Neural cell (in vitro differentiated cells): Measurements from ENCODE around the gene KASH5. TPM values are rescaled to one million over a fixed set of nuclear protein-coding genes. Genes with fewer than 3 reads are reported as not detected.

Experiments
- H2AFZ ChIP-seq: fragments of 200-600, 300-800 bp; sonication (generic), shearing (Covaris generic); 2 replicates; pipeline ENCODE4 v1.6.0; 2014; ENCODE audit warnings: low read depth, mild to moderate bottlenecking, antibody characterized with exemption, low read length, moderate library complexity
- H3F3A ChIP-seq: fragments of 200-600 bp; shearing (Covaris generic); 2 replicates; pipeline ENCODE4 v1.6.1; 2016; ENCODE audit warnings: mild to moderate bottlenecking, moderate library complexity, mixed read lengths, antibody characterized with exemption, low read length; ENCODE audit not compliant: insufficient read depth, poor library complexity, severe bottlenecking
- H3K27ac ChIP-seq: fragments of 200-600, 300-800 bp; sonication (generic), shearing (Covaris generic); 2 replicates; pipeline ENCODE4 v1.5.1; 2014; ENCODE audit warnings: mild to moderate bottlenecking, low read length, moderate library complexity
- H3K27me3 ChIP-seq: fragments of 300-800, 200-600 bp; sonication (generic), shearing (Covaris generic); 2 replicates; pipeline ENCODE4 v1.6.0; 2014; ENCODE audit warnings: mild to moderate bottlenecking, low read depth, low read length, moderate library complexity; ENCODE audit not compliant: insufficient read depth
- H3K36me3 ChIP-seq: fragments of 300-800, 200-600 bp; sonication (generic), shearing (Covaris generic); 2 replicates; pipeline ENCODE4 v1.5.1; 2014; ENCODE audit warnings: mild to moderate bottlenecking, antibody characterized with exemption, low read length, moderate library complexity; ENCODE audit not compliant: insufficient read depth
- H3K4me2 ChIP-seq: fragments of 300-800, 200-600 bp; sonication (generic), shearing (Covaris generic); 2 replicates; pipeline ENCODE4 v1.6.0; 2014; ENCODE audit warnings: mild to moderate bottlenecking, low read length
- H3K4me3 ChIP-seq: fragments of 300-800, 200-600 bp; sonication (generic), shearing (Covaris generic); 2 replicates; pipeline ENCODE4 v1.5.1; 2014; ENCODE audit warnings: mild to moderate bottlenecking, low read length, moderate library complexity
- H3K79me2 ChIP-seq: fragments of 200-600 bp; shearing (Covaris generic); replicated peaks from 2 replicates; pipeline ENCODE4 v1.6.0; 2014; ENCODE audit warnings: mild to moderate bottlenecking, low read length, moderate library complexity; ENCODE audit not compliant: insufficient read depth
- H3K9ac ChIP-seq: fragments of 300-800, 200-600 bp; sonication (generic), shearing (Covaris generic); 2 replicates; pipeline ENCODE4 v1.6.1; 2016; ENCODE audit warnings: mild to moderate bottlenecking, low read length, mixed read lengths
- H3K9me2 ChIP-seq: fragments of 200-600 bp; shearing (Covaris generic); 2 replicates; pipeline ENCODE4 v1.6.1; 2016; ENCODE audit warnings: mild to moderate bottlenecking, low read length, mixed read lengths; ENCODE audit not compliant: insufficient read depth
- H3K9me3 ChIP-seq: fragments of 200-600, 300-800 bp; sonication (generic), shearing (Covaris generic); 2 replicates; pipeline ENCODE4 v1.6.1; 2016; ENCODE audit warnings: mild to moderate bottlenecking, mixed run types, low read length, moderate library complexity, mixed read lengths
- H4K20me1 ChIP-seq: fragments of 200-600 bp; shearing (Covaris generic); 2 replicates; pipeline ENCODE4 v1.6.1; 2016; ENCODE audit warnings: mild to moderate bottlenecking, mixed run types; ENCODE audit not compliant: insufficient read depth
- EP300 ChIP-seq: fragments of 450-650 bp; conservative IDR thresholded peaks from 2 replicates; pipeline ENCODE4 v1.6.1; 2014; ENCODE audit warnings: antibody characterized with exemption, mild to moderate bottlenecking, moderate library complexity; ENCODE audit not compliant: poor library complexity, severe bottlenecking
- EZH2 ChIP-seq: fragments of 200-600, 300-800 bp; shearing (Covaris generic), sonication (generic); IDR thresholded peaks from 2 replicates; pipeline ENCODE4 v1.6.1; 2014; ENCODE audit warnings: antibody characterized with exemption, low read length, borderline replicate concordance, mild to moderate bottlenecking; ENCODE audit not compliant: insufficient read depth, poor library complexity, severe bottlenecking
- MXI1 ChIP-seq: fragments of 450-650 bp; conservative IDR thresholded peaks from 2 replicates; pipeline ENCODE4 v1.6.1; 2014; ENCODE audit warnings: antibody characterized with exemption, mild to moderate bottlenecking; ENCODE audit not compliant: poor library complexity, severe bottlenecking
- POLR2AphosphoS5 ChIP-seq: IDR thresholded peaks from 2 replicates; pipeline ENCODE4 v1.6.1; 2012
- RAD21 ChIP-seq: fragments of 450-650 bp; conservative IDR thresholded peaks from 2 replicates; pipeline ENCODE4 v1.6.1; 2014; ENCODE audit warnings: antibody characterized with exemption, mild to moderate bottlenecking, moderate library complexity
- SMC3 ChIP-seq: fragments of 450-650 bp; conservative IDR thresholded peaks from 2 replicates; pipeline ENCODE4 v1.6.1; 2014; ENCODE audit warnings: antibody characterized with exemption, mild to moderate bottlenecking, moderate library complexity; ENCODE audit not compliant: poor library complexity
- TAF1 ChIP-seq: IDR thresholded peaks from 2 replicates; pipeline ENCODE4 v1.6.1; 2012; ENCODE audit warnings: low read depth
- polyA plus RNA-seq: library from polyadenylated mRNA; depleted of rRNA; stranded (reverse); fragments of >200 nt; gene quantifications from 2 replicates; pipeline ENCODE4 v1.2.3, GENCODE V29; 2014
- TF ChIP-seq, protein P1 (sequence below): fragments of 450-650 bp; IDR thresholded peaks from 2 replicates; pipeline ENCODE4 v1.5.1; 2014; ENCODE audit warnings: antibody characterized with exemption, mild to moderate bottlenecking, moderate library complexity; ENCODE audit not compliant: poor library complexity, severe bottlenecking
- TF ChIP-seq, protein P2 (sequence below): IDR thresholded peaks from 2 replicates; pipeline ENCODE4 v1.6.1; 2012; ENCODE audit warnings: borderline replicate concordance

The KASH5 gene
- polyA plus RNA-seq, 1 donor from 2014 or later, result 0.11 TPM

DNA sequence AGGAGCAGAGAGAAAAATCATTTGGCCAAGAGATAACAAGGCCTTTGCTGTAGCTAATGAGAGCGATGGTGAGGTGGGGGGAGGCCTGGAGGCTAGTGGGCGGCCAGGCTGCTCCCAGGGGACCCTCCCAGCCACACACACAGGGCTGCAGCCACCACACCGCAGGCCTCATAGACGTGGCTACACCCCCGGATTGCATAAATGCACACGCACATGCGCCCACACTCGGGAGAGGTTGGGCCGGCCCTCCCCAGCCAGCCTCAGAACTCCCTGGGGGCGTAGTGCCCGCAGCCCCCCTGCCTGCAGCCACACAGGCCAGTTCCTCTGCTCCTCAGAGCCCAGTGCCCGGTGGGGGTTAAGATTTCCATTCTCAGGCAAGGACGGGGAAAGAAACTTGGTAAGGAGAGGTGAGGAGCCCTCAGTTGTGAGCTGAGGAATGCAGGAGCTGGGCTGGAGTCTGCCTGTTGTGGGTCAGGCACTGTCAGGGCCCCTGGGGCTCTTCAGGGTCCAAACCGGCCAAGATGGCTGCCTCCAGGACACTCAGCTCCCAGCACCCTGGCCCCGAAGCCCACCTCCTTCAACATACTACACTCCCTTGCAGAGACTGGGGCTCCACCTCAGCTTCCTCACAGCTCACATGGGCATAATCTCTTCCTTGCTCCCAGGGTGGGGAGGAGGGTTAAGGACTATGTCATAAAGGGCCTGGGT is 27.2 kb downstream of the KASH5 start:
- Histone ChIP-seq H3K27ac (no peak overlapping the region), H3K79me2 (no peaks in the 10 kb centered on the region), H3K9me3 (no peaks in the 10 kb centered on the region), H3K9ac (no peak overlapping the region), H3K4me2 (no peak overlapping the region), H4K20me1 (no peaks in the 10 kb centered on the region), H3K36me3 (no peaks in the 10 kb centered on the region), H3F3A (no peaks in the 10 kb centered on the region), H3K4me3 (no peak overlapping the region), H2AFZ (no peak overlapping the region), H3K27me3 (peaks cover 9% of the 10 kb centered on the region), H3K9me2 (no peaks in the 10 kb centered on the region)
- no peak for TF ChIP-seq RAD21

DNA sequence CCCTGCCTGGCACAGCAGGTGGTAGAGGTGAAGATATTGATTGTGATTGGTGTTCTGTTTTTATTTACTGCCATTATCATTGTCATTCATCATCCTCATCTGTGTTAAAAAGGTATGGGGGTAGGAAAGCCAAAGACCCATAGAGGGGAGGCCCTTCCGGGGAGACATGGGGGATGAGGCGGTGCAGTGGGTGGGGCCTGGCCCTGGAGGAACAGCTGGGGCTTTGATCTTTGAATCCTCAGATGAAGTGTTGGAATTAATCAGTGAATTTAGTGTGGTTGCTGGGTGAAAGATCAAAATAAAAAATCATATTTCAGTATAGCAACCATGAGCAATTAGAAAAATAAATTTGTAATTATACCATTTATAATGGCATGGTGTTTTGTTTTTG is 27.8 kb downstream of the KASH5 start:
- Histone ChIP-seq H3K9me3 (no peaks in the 10 kb centered on the region), H3F3A (no peaks in the 10 kb centered on the region), H2AFZ (no peak overlapping the region), H3K79me2 (no peaks in the 10 kb centered on the region), H3K27ac (no peak overlapping the region), H3K27me3 (peaks cover 14% of the 10 kb centered on the region), H3K4me2 (no peak overlapping the region), H3K4me3 (no peak overlapping the region), H3K36me3 (no peaks in the 10 kb centered on the region), H3K9ac (no peak overlapping the region), H4K20me1 (no peaks in the 10 kb centered on the region), H3K9me2 (no peaks in the 10 kb centered on the region)
- TF ChIP-seq MXI1 (no peak), RAD21 (no peak), EP300 (no peak), SMC3 (no peak), EZH2 (no peak), POLR2AphosphoS5 (no peak), TAF1 (no peak)
- TF ChIP-seq, protein P1, sequence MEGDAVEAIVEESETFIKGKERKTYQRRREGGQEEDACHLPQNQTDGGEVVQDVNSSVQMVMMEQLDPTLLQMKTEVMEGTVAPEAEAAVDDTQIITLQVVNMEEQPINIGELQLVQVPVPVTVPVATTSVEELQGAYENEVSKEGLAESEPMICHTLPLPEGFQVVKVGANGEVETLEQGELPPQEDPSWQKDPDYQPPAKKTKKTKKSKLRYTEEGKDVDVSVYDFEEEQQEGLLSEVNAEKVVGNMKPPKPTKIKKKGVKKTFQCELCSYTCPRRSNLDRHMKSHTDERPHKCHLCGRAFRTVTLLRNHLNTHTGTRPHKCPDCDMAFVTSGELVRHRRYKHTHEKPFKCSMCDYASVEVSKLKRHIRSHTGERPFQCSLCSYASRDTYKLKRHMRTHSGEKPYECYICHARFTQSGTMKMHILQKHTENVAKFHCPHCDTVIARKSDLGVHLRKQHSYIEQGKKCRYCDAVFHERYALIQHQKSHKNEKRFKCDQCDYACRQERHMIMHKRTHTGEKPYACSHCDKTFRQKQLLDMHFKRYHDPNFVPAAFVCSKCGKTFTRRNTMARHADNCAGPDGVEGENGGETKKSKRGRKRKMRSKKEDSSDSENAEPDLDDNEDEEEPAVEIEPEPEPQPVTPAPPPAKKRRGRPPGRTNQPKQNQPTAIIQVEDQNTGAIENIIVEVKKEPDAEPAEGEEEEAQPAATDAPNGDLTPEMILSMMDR, result no peak
- TF ChIP-seq, protein P2, sequence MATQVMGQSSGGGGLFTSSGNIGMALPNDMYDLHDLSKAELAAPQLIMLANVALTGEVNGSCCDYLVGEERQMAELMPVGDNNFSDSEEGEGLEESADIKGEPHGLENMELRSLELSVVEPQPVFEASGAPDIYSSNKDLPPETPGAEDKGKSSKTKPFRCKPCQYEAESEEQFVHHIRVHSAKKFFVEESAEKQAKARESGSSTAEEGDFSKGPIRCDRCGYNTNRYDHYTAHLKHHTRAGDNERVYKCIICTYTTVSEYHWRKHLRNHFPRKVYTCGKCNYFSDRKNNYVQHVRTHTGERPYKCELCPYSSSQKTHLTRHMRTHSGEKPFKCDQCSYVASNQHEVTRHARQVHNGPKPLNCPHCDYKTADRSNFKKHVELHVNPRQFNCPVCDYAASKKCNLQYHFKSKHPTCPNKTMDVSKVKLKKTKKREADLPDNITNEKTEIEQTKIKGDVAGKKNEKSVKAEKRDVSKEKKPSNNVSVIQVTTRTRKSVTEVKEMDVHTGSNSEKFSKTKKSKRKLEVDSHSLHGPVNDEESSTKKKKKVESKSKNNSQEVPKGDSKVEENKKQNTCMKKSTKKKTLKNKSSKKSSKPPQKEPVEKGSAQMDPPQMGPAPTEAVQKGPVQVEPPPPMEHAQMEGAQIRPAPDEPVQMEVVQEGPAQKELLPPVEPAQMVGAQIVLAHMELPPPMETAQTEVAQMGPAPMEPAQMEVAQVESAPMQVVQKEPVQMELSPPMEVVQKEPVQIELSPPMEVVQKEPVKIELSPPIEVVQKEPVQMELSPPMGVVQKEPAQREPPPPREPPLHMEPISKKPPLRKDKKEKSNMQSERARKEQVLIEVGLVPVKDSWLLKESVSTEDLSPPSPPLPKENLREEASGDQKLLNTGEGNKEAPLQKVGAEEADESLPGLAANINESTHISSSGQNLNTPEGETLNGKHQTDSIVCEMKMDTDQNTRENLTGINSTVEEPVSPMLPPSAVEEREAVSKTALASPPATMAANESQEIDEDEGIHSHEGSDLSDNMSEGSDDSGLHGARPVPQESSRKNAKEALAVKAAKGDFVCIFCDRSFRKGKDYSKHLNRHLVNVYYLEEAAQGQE, result no peak
